SU-DHL-6 (cell line): Measurements from ENCODE around the gene ST6GALNAC3.

Experiments used
- EZH2phosphoT487 ChIP-seq: fragments of 200-600 bp; sonication (generic), shearing (Covaris generic); conservative IDR thresholded peaks from 2 replicates; pipeline ENCODE4 v1.6.1; 2018; ENCODE audit warnings: mild to moderate bottlenecking, antibody characterized with exemption, low read length, moderate library complexity, mixed read lengths
- TF ChIP-seq, protein P1 (sequence below): fragments of 200-600 bp; sonication (generic); IDR thresholded peaks from one replicate; pipeline ENCODE4 v1.5.1; 2017; ENCODE audit warnings: antibody characterized with exemption, mild to moderate bottlenecking, low read length, moderate library complexity; ENCODE audit not compliant: insufficient read depth, poor library complexity, severe bottlenecking

DNA sequence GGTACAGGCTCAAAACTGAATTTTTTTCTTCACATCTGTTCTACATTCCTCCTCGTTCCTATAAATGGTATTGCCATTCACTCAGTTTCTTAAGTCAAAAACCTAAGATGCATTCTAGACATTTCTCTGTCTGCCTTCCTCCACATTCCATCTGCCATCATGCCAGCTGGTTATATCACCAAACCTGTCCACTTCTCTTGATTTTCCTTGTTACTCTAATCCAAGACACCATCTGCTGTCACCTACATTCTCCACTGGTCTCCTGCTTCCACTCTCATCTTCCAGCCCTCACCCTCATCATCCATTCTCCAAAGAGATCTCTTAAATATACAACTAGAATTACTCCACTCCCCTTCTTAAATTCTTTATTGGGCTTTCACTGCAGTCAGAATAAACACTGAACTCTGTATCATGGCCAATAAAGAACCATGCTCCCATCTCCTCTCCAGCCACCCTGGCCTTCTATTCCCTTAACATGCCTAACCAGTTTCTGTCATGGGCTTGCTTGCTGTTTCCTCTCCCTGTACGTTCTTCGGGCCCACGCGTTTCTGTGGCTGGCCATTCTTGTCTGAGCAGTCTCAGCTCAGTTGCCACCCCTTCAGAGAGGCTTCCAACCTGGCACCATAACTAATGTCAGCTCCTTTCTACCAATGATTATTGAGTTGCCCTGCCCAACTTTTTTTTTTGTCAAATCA is 278.3 kb downstream of the ST6GALNAC3 start:
- TF ChIP-seq, protein P1, sequence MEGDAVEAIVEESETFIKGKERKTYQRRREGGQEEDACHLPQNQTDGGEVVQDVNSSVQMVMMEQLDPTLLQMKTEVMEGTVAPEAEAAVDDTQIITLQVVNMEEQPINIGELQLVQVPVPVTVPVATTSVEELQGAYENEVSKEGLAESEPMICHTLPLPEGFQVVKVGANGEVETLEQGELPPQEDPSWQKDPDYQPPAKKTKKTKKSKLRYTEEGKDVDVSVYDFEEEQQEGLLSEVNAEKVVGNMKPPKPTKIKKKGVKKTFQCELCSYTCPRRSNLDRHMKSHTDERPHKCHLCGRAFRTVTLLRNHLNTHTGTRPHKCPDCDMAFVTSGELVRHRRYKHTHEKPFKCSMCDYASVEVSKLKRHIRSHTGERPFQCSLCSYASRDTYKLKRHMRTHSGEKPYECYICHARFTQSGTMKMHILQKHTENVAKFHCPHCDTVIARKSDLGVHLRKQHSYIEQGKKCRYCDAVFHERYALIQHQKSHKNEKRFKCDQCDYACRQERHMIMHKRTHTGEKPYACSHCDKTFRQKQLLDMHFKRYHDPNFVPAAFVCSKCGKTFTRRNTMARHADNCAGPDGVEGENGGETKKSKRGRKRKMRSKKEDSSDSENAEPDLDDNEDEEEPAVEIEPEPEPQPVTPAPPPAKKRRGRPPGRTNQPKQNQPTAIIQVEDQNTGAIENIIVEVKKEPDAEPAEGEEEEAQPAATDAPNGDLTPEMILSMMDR, result no peak
- TF ChIP-seq EZH2phosphoT487, result no peak
